GM19035 (cell line): Measurements from ENCODE around the gene VENTX.

ENCODE experiments used
- ATAC-seq: cut with Tn5 transposase; IDR thresholded peaks from one replicate; pipeline ENCODE4 v1.9.1; 2021; ENCODE audit not compliant: unreplicated experiment

VENTX gene

GRCh38 chr10:133282846-133283390 is 45.3 kb downstream of the VENTX start:
- no peak for ATAC-seq

GRCh38 chr10:133283931-133284330 is 46.3 kb downstream of the VENTX start:
- ATAC-seq, result no peak

GRCh38 chr10:133285217-133285616 is 47.6 kb downstream of the VENTX start:
- ATAC-seq, result no peak

- ATAC-seq, result no peak
Observed at GRCh38 chr10:133286366-133286765, 48.7 kb downstream of the VENTX start.

- no peak for ATAC-seq
Observed at GRCh38 chr10:133287832-133288500, 50.3 kb downstream of the VENTX start.

- no peak for ATAC-seq
Observed at GRCh38 chr10:133289761-133290160, 52.1 kb downstream of the VENTX start.
